Measurements from ENCODE around the gene COG5. TPM values are rescaled to one million over a fixed set of nuclear protein-coding genes. Genes with fewer than 3 reads are reported as not detected.
A peak's percentile ranks its signal among the peaks of the same experiment; 100 is the strongest.

The COG5 gene
- total and polyA plus RNA-seq, 9 of the 15 experiments (the other 6 are each of a cell fraction or from before 2014, with no cell fraction given) = 15.3 to 75.1 (median 56.4) TPM

- in situ Hi-C loops (cut with MboI) = no loop called here
- Histone ChIP-seq H3K27ac (ENCODE audit: extremely low read depth, low read depth, low read length) (no peak overlapping the region), H3K9me3 (replicated peaks; ENCODE audit: control insufficient read depth, insufficient read depth, low read depth, low read length) (no peaks in the 10 kb centered on the region), H3K4me1 (replicated peaks in 1 of 2; ENCODE audit: control insufficient read depth in 2 of 2, insufficient read depth in 2 of 2, low read length in 2 of 2) (no peaks in the 10 kb centered on the region), H3K9me1 (ENCODE audit: control insufficient read depth, insufficient read depth, low read length) (no peaks in the 10 kb centered on the region), H3K27me3 (ENCODE audit: control insufficient read depth in 2 of 2, insufficient read depth in 2 of 2, low read length in 2 of 2) (no peaks in the 10 kb centered on the region), H4K20me1 (replicated peaks; ENCODE audit: control insufficient read depth, insufficient read depth, low read length) (no peaks in the 10 kb centered on the region), H3K9ac (ENCODE audit: insufficient read depth in 1 of 2, low read depth in 2 of 2, low read length in 2 of 2) (no peak overlapping the region), H3K79me2 (ENCODE audit: control insufficient read depth, insufficient read depth, low read length) (peaks cover 9% of the 10 kb centered on the region; the same call in 1 of the 3 replicates), H2AFZ (ENCODE audit: low read depth, low read length) (no peak overlapping the region), H3K36me3 (ENCODE audit: control insufficient read depth, insufficient read depth, low read length) (peaks cover 31% of the 10 kb centered on the region; the same call in 2 of the 3 replicates), H3K4me2 (ENCODE audit: insufficient read depth, low read length) (no peak overlapping the region), H3K4me3 (no peak overlapping the region)
- no TSS peak for BruUV-seq (replicated peaks)
- WGBS (ENCODE audit: insufficient coverage, low coverage, missing lambda C conversion rate) = 91% methylated on average over 2 of the region's 2 CpGs
- DNase-seq (ENCODE audit: extremely low read depth in 1 of 4, low spot score in 3 of 4) (no peak), ATAC-seq (no peak), FAIRE-seq (no peak)
- ChIA-PET CTCF (ENCODE audit: low intra/inter-chr PET ratio) (no interaction called here), POLR2A (interaction anchor here (1.2 kb wide), 1 partner anchor 37 kb away, joined by 5 read pairs; the partner anchor contains the start of genes COG5 and DUS4L)
- no peak for TF ChIP-seq ZSCAN29 (IDR thresholded peaks at IDR 0.05)
- no peak for TF ChIP-seq OTX1 (CRISPR knock-in tag; IDR thresholded peaks at IDR 0.05)
- intact Hi-C loops (cut with micrococcal nuclease) = no loop called here
These were observed 37.0 kb downstream of the COG5 start for GRCh38 chr7:107526672-107527071.

- H3K4me3 ChIP-seq = no peak overlapping the region
- ATAC-seq (peak; percentile 67), FAIRE-seq (no peak), DNase-seq (ENCODE audit: extremely low read depth in 1 of 4, low spot score in 3 of 4) (peak in 1 of 4 experiments; percentile 14)
- H3K9ac ChIP-seq (ENCODE audit: insufficient read depth in 1 of 2, low read depth in 2 of 2, low read length in 2 of 2) = peak overlapping the region in 1 of 2 experiments; percentile 9; a peak in 1 of 4 replicates
- no peaks in the 10 kb centered on the region for H4K20me1 ChIP-seq (replicated peaks; ENCODE audit: control insufficient read depth, insufficient read depth, low read length)
- no peaks in the 10 kb centered on the region for H3K9me1 ChIP-seq (ENCODE audit: control insufficient read depth, insufficient read depth, low read length)
- intact Hi-C loops (cut with micrococcal nuclease) = no loop called here
- no peak for TF ChIP-seq CHCHD3 (CRISPR knock-in tag; IDR thresholded peaks at IDR 0.05)
- TF ChIP-seq SPI1 (IDR thresholded peaks at IDR 0.05; ENCODE audit: borderline replicate concordance, low read depth, low read length) = 0 out of 2 replicates have a peak, but pooled peaks have one; percentile 15
- no peak for TF ChIP-seq CREB3 (tag; conservative IDR thresholded peaks at IDR 0.05; ENCODE audit: low read depth)
- no peak for TF ChIP-seq RBM34 (IDR thresholded peaks at IDR 0.05; ENCODE audit: borderline replicate concordance, insufficient read depth, low read length)
- TF ChIP-seq HNRNPL (IDR thresholded peaks at IDR 0.05; ENCODE audit: low read depth, low read length) = no peak
- TF ChIP-seq NR1H2 (CRISPR knock-in tag; IDR thresholded peaks at IDR 0.05) = no peak
- no peak for TF ChIP-seq POLR3G (IDR thresholded peaks at IDR 0.05; ENCODE audit: extremely low read depth, insufficient read length, insufficient replicate concordance)
- WGBS (ENCODE audit: insufficient coverage, low coverage, missing lambda C conversion rate) = 61% methylated on average over 6 of the region's 7 CpGs
- H2AFZ ChIP-seq (ENCODE audit: low read depth, low read length) = no peak overlapping the region
- no peaks in the 10 kb centered on the region for H3K9me3 ChIP-seq (replicated peaks; ENCODE audit: control insufficient read depth, insufficient read depth, low read depth, low read length)
- BruUV-seq (replicated peaks) = no TSS peak
- in situ Hi-C loops (cut with MboI) = no loop called here
- no peaks in the 10 kb centered on the region for H3K27me3 ChIP-seq (ENCODE audit: control insufficient read depth in 2 of 2, insufficient read depth in 2 of 2, low read length in 2 of 2)
- H3K4me1 ChIP-seq (replicated peaks in 1 of 2; ENCODE audit: control insufficient read depth in 2 of 2, insufficient read depth in 2 of 2, low read length in 2 of 2) = peaks cover 4 to 8% of the 10 kb centered on the region in 2 experiments; a peak in 2 of 5 replicates
- H3K27ac ChIP-seq (ENCODE audit: extremely low read depth, low read depth, low read length) = no peak overlapping the region
- CTCF ChIA-PET (ENCODE audit: low intra/inter-chr PET ratio) = no interaction called here
- peaks cover 6% of the 10 kb centered on the region; the same call in 1 of the 3 replicates for H3K36me3 ChIP-seq (ENCODE audit: control insufficient read depth, insufficient read depth, low read length)
- H3K4me2 ChIP-seq (ENCODE audit: insufficient read depth, low read length) = no peak overlapping the region
- POLR2A ChIA-PET = interaction anchor here (0.5 to 0.6 kb wide), 2 partner anchors 139 to 729 kb away, joined by 3 read pairs; no protein-coding TSS in a partner anchor
- peaks cover 2% of the 10 kb centered on the region; the same call in 1 of the 3 replicates for H3K79me2 ChIP-seq (ENCODE audit: control insufficient read depth, insufficient read depth, low read length)
These were observed 56.9 kb downstream of the COG5 start for GRCh38 chr7:107506674-107507339.
